ENCODE measurements around the gene TYRO3.
A peak's percentile ranks its signal among the peaks of the same experiment; 100 is the strongest.

Gene TYRO3

DNA sequence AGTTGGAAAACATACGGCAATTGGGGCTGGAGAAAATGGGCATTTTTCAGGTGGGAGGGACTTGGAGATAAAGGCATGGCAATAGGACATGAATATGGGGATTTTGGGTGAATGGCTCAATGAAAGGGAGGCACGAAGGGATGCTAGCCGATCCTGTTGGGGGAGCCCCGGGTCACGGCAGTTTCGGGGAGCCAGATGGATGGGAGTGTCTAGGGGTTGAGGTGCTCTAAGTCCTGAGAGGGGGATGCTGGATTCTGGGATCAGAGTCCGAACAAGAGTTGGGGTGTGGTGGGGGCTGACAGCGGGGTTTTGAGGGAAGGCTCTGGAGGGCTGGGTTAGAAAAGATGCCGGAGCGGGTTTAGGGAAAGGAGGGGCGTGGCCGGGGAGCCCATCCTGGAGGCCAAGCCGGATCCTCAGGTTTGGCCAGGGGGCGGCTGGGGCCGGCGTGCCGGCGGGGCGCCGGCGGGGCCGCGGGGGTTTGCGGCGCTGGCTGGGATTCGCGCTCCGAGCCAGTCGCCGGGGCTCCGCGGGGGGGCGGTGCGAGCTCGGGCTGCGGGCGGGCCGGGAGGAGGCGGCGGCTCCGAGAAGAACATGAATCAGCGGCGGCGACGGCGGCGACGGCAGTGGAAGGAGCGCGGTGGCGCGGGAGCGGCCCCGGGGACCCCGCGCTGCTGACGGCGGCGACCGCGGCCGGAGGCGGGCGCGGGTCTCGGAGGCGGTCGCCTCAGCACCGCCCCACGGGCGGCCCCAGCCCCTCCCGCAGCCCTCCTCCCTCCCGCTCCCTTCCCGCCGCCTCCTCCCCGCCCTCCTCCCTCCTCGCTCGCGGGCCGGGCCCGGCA lies at the start of gene TYRO3:
TSS of gene TYRO3 (plus strand) at position 813 of the 839 bp plus-strand sequence. CDS start 46 bp downstream, outside the sequence.
- DNase-seq = peak; percentile 71

DNA sequence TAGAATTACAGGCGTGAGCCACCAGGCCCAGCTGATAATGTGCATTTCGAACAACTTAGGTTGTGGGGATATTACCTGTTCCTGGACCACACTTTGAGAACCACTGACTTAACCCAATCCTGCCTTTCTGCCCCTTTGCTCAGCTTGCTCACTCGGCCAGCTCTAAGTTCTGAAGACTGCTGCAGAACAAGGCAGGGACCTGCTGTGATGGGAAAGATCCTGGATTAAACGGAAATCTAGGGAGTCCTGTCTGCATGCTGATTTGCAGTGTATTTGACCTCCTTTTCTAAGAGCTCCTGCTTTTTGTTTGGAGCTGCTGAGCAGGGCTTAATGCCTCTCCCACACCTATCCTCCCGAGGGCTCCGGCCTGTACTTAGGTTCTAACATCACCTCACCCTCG lies 48.3 kb upstream of the TYRO3 start:
- DNase-seq = no peak

DNA sequence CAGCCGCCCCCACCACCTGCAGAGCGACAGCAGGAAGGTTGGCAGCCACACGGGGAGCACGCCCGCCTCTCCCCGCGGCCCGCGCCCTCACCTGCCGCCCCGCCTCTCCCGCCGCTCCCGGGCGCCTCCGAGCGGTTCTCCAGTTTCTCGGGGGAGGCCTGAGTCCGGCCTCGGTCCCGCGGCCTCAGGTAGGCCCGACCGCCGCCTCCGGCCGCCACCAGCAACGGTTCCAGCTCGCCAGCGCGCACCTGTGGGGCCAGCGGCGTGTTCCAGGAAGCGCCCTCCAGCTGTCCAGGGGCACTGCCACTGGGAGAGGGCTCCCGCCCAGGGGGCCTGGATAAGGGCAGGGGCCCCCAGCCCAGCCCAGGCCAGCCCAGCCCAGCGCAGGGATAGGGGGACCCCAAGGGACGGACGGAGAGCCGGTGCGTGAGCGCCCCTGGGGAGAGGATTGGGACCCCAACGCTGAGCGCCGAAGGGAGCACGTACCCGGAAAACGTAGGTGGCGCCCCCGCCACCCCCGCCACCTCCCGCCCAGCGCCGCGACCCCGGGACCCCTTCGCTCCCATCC lies 47.6 kb upstream of the TYRO3 start:
- DNase-seq = no peak

DNA sequence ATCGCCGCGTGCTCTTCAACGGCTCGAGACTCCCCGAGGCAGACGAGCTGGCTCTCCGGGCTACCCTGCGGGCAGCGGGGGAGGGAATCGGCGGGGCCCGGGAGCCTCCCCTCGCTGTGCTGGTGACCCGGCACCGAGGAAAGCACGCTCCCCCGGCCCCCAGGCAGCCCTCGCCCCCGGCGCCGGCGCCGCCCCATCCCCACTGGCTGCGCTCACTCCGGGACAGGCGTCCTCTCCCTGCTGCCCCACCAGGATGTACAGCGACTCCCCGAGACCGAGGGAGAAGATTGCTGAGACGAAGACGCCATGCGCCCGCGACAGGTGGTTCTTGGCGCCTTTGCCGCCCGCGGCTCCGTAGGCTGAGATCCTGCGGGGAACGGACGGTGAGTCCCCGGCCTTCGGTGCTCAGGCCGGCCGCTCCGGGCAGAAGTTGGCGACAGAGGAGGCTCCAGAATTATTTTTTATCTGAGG lies 47.1 kb upstream of the TYRO3 start:
- DNase-seq = no peak

DNA sequence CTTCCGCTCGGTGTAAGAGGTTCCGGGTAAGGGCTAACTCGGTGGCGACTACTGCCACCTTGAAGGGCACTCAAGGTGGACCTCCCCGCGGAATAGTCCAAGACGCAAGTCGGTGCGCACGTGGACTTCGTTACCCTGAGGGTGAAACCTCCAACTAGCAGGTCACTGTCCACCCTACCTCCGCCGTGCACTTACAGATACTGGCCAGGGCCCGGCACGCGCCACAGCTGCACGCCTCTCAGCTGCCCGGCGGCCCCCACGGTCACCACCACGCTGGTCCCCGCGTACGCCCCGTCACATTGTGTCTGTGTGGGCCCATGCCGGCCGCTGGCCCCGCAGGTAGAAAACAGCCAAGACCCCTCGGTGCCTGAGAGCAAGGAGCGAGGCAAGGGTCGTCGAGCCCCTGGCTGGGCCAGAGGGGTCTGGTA lies 46.5 kb upstream of the TYRO3 start:
- DNase-seq = no peak

DNA sequence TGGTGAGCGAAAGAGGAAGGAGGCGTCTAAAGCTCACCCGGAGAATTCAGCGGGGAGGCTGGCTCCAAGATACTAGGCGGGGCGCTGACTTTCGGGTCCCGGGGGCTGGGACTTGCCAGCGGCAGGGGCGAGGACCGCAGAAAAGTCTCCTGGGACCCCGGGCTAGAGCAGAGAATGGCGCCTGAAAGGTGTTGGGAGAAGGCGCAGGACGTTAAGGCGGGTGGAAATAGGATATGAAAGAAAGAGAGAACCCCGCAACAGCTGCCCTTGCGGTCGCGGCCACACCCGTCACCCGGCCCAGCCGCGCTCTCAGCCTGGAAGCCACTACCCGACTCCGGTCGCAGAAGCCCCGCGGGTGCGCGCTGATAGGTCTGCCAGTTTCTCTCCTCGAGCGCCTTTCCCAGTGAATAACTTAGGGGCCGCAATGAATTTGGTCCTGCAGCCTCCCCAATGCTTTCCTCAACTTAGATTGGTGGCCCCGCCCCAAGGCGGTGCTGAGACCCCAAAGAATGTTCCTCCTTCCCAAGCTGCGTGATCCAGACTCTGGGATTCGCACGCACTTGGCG lies 46.0 kb upstream of the TYRO3 start:
- peak; percentile 82 for DNase-seq

DNA sequence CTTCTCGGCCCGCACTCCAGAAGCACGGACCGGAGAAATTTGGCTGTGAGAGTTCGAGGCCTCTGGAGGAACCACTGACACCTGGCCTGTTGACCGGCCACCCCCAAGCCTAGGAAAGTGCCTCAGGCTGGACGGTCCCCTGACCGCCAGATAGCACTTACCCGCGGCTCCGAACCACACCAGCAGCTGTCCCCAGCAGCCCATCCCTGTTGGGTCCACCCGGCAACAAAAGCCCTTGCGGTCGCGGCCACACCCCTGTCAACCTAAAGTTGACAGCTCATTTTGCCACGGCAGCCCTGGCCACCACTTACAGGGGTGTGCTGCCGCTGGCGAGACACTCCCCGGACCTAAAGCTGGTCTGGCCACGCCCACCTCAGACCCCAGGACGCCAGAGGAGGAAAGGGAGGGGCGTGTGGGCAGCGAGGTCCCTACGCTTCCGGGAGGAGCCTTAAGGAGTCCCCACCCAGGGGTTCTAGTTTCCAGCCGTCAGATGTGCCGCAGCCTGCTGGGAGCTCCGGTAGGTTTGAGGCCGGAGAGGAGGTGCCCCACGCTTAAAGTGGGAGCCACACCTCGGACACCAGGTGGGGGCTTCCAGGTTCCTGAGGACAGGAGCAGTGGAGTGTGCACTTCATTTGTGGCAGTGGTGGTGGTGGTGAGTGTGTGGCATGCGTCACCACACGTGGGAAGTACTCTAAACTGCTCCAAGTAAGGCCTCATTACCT lies 45.3 kb upstream of the TYRO3 start, which contains the start of gene LTK:
TSS of gene LTK (minus strand) at position 322 of the 722 bp plus-strand sequence. CDS start at position 204, 118 bp downstream.
- DNase-seq = peak; percentile 88

DNA sequence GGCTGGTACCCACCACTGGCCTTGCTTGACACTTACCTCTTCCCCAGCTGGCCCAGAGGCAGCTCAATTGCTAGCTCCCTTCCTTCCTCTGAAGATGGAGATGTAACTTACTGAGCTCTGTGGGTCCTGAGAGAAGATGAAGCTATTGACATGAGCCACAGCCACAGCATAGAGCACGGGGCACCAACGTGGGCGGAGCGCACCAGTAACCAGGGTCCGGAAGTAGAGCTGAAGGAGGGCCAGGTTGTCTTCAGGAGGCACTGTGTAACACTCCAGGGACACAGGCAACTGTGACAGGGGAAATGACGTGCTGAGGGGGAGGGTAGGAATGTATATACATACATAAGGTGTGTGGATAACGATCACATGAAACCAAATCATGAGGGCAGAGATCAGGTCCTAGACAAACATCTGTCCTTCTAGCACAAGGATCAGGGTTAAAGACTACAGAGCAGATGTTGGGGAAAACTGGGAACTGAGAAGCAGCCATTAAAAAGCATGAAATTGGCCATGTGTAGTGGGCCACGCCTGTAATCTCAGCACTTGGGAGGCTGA lies 41.0 kb upstream of the TYRO3 start:
- no peak for DNase-seq

DNA sequence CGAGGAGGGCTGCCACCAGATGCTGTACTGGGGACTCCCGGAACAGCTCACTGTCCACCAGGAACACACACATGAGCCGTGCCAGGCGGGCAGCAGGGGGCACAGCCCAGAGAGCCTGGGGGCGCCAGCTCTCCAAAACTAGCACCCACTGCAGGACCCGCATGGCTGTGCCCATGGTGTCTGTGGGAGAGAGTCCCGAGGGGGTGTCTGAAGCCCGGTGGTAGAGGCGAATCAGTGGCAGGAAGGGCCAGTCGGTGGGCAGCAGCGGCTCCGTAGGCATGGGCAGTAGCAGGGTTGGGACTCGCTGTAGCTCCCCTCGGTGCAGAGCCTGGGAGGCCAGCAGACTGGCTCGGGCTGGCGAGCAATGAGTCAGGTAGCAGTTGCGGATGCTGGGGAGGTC lies 38.4 kb upstream of the TYRO3 start:
- DNase-seq = no peak

DNA sequence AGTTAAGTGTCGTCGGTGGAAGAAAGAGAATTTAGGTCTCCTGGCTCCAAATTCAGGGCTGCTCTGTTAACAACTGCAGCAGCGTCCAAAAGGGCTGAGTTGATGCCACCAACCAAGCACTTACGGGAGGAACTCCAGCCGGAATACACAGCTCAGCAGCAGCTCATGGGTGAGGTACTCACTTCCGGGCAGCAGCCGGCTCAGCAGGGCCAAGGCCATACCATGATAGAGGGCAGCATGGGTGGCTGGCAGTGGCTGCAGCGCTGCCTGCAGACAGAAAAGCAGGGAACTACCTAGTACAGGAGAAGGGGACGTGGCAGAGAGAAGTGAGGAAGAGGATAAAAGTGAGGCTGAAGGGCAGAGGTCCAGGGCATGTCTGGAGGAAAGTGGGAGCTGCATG lies 37.4 kb upstream of the TYRO3 start:
- no peak for DNase-seq

DNA sequence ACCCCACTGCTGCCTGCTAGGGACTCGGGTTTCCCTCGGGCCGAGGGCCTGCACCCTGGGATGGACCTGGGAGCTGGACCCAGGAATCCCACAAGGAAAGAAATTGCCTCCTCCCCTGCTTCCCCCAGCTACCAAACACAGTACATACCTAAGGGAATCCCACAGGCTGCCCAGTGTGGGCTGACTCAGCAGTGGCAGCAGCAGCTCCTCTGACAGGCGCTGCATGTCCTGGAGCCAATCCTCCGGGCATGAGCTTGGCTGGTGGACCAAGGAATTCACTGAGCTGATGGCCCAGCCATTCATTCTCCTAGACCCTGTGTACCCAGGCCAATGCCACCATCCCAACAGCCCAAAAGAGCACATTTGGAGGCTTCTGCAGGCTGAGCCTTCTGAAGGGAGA lies 35.9 kb upstream of the TYRO3 start:
- DNase-seq = no peak

DNA sequence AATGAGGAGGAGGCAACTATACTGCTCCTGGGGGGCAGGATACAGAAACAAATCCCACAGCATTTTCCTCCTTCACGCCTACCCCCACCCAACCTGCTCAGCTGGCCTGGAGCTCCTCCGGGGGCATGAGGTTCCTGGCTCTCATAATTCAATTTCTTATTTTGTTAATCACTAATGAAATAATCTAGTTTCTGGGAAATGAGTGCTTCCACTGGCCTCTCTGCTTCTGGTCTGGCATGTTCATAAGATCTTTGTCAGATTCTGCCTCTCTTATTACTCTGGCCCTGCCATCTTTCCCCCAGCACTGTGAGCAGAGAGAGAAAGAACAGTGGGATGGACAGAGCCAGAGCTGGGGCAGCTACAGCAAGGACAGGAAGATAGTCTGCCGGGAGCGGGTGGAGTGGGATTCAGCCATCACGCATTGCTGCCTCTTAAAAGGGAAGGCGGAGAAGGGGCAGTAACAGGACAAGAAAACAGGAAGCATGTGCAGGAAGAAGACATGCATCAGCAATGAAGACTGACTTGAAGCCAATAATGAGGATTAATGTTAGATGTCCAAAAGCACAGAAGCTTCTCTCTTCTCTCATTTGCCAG lies 28.6 kb upstream of the TYRO3 start:
- no peak for DNase-seq

DNA sequence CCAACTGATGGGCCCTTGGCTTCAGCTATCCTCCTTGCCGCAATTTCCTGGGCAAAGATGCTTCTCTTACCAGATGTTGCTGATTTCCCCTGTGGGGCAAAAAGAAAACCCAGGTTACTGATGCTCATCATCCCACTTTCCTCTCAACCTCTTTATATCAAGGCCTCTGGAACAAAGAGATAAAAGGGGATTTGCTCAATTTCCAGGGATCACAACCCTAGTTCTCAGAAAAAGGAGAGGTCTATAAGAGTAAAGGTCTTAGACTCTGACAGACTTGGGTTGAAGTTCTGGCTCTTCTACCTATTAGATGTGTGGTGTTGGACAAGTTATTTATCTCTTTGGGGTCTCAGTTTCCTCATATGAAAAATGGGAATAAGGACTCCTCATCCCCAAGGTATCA lies 23.5 kb upstream of the TYRO3 start:
- DNase-seq = no peak

DNA sequence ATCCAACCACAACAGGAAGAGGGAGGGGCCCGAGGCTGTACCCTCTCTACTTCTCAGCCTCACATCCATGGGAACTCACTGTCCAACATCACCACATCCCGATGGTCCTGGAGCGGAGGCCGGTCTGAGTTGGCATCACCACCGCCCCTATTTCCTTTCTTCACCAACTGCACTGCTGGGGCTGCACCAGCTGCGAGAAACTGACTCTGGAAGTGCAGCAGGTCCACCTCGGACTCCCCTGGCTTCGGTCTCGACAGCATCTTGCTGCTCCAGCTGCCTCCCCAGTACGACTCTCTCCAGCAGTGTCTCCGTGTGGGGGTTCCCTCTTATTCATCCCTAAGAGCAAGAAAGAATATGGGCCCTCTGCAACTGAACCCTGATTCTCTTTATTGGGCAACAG lies 22.1 kb upstream of the TYRO3 start:
- DNase-seq = no peak

DNA sequence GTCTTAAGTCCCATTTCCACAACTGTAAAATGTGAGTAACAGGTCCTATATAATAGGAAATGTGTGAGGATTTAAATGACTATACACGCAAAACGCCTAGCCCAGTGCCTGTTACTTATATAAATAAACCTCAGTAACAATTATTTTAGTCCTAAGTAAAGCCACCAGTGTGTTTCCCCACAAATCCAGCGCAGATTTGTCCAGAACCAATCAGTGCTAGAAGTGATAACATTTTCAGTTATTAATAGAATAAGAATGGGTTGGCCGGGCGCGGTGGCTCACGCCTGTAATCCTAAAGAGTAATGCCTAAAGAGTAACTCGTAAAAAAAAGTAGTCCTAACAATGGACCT lies 15.5 kb upstream of the TYRO3 start:
- no peak for DNase-seq

DNA sequence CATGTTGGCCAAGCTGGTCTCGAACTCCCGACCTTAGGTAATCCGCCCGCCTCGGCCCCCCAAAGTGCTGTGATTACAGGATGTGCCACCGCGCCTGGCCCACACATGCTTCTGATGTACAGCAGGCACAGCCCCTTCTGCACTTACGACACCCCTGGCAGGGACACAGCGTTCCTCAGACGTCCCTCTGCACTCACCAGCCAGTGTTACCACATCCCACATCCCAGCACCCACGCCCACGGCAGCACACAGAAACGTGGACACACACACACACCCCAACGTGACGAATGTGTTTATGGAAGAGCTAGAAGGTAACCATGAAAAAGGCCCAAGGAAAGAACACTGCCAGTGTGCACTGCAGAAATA lies 14.4 kb upstream of the TYRO3 start:
- DNase-seq = no peak

DNA sequence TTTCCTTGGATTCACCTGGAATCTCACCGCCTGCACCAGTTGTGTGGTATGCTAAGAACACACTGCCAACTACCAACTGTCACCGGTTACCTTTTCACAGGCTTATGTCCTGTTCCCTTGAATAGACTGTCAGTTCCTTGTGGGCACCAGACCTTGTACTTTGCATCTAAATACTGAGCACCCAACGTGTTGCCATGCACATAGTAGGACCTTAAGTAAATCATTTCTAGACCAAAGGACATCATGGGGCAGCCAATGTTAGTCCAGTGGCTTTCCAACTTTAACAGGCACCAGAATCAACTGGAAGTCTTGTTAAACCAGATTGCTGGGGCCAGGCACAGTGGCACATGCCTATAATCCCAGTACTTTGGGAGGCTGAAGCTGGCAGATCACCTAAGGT lies 13.8 kb upstream of the TYRO3 start:
- DNase-seq = no peak

DNA sequence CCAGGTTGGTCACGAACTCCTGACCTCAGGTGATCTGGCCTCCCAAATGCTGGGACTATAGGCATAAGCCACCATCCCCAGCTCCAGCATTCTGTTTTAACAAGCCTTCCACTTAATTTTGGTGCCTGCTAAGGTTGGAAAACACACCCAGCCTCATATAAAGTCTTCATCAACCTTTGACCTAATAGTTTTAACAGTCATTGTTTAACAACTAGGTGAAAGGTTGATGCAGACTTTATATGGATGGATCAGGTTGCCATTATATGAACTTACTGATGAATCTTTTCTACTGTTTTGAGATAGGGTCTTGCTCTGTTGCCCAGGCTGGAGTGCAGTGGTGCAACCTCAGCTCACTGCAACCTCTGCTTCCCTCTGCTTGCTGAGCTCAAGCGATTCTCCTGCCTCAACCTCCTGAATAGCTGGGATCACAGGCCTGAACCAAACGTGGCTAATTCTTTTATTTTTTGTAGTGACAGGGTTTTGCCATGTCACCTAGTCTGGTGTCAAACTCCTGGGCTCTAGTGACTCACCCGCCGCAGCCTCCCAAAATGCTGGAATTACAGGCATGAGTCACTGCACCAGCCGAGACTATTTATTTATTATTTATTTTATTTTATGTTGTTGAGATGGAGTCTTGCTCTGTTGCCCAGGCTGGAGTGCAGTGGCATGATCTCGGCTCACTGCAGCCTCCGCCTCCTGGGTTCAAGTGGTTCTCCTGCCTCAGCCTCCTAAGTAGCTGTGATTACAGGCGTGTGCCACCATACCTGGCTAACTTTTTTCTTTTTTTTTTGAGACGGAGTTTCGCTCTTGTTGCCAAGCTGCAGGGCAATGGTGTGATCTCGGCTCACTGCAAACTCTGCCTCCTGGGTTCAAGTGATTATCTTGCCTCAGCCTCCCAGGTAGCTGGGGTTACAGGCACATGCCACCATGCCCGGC lies 11.9 kb upstream of the TYRO3 start:
- DNase-seq = no peak

DNA sequence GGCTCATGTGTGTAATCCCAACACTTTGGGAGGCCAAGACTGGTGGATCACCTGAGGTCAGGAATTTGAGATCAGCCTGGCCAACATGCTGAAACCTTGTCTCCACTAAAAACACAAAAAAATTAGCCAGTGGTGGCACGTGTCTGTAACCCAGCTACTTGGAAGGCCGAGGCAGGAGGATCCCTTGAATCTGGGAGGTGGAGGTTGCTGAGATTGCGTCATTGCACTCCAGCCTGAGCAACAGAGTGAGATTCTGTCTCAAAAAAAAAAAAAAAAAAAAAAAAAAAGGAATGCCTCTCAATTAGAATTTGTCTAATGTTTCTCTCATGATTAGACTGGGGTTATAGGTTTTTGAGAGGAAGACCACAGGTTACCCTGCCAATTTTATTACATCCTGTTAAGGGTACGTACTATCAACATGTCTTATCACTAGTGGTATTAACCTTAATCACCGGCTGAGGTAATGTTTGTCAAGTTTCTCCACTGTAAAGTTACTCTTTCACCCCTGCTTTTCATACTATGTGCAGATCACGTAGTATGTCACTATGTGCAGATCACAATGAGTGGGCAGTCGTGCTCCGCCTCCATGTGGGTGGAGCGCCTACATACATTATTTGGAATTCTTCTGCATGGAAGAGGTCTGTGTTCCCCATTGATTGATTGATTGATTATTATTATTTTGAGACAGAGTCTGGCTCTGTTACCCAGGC lies 8.8 kb upstream of the TYRO3 start:
- DNase-seq = no peak

DNA sequence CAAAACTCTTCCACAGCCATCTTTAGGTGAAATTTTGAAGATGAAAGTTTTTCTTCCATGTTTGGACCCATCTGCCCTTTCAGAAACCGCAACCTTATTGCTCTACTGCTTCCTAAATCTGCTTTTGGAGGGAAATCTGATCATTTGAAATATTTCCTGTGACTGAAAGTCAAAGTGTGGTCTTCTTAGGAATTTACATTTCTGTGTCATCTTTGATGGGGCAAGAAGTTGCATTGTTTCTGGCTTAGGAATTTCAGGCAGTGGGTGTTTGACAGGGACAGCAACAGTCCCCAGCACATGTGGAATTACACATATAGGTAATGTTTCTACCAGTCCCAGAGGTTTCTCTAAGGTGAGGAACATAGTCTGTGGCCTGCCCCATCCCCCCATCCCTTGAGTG lies 5.3 kb upstream of the TYRO3 start:
- no peak for DNase-seq

DNA sequence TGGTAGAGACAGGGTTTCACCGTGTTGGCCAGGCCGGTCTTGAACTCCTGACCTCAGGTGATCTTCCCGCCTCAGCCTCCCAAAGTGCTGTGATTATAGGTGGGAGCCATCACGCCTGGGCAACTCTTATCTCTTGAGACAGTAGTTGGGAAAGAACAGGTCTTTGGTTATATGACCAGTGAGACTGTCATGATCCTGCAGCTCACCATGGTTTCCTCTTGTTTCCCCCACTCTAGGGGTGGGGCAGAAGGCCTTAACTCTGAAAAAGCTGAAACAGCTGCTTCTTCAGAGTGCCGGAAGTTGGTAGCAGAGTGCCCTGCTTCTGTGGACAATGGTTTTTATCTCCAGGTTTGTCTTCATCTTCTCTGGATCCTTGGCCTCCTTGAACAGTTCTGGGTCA lies 4.7 kb upstream of the TYRO3 start:
- DNase-seq = no peak

Data from hematopoietic multipotent progenitor cell treated with erythropoietin and hydrocortisone succinate and interleukin-3 and kit ligand, for 4 days (in vitro differentiated cells).